Astrocyte (in vitro differentiated cells and primary cell): ENCODE results near the gene RIC1.

ENCODE experiments used
- CTCF ChIP-seq: IDR thresholded peaks from 2 replicates; pipeline ENCODE4 v1.5.1; 2011; ENCODE audit warnings: low read depth, mild to moderate bottlenecking, inconsistent platforms, low read length, moderate library complexity; ENCODE audit not compliant: insufficient read depth
- EZH2 ChIP-seq: IDR thresholded peaks from 2 replicates; pipeline ENCODE4 v1.6.1; 2012; ENCODE audit warnings: mild to moderate bottlenecking, low read length, inconsistent platforms; ENCODE audit not compliant: insufficient read depth

- TF ChIP-seq CTCF, result no peak
- no peak for TF ChIP-seq EZH2
Observed at GRCh38 chr9:5652821-5653220, 23.9 kb downstream of the RIC1 start.
